Fibroblast of pulmonary artery (primary cell): Measurements from ENCODE around the gene MSMP.
A peak's percentile ranks its signal among the peaks of the same experiment; 100 is the strongest.

ENCODE experiments used
- DNase-seq: peaks from one replicate; pipeline ENCODE4 v3.0.0-alpha.2; 2010; ENCODE audit warnings: low read depth
- H3K4me3 ChIP-seq: replicated peaks from 2 replicates; pipeline ENCODE4 v1.5.1; 2011; ENCODE audit warnings: low read depth, mild to moderate bottlenecking, control low read depth, low read length, moderate library complexity
- CTCF ChIP-seq: IDR thresholded peaks from 2 replicates; pipeline ENCODE4 v1.5.1; 2011; ENCODE audit warnings: mild to moderate bottlenecking, control low read depth, low read length, inconsistent platforms; ENCODE audit errors: missing control alignments

MSMP gene

GRCh38 chr9:35760651-35761050 is 6.6 kb upstream of the MSMP start:
- no peak overlapping the region for H3K4me3 ChIP-seq
- peak; percentile 86 for DNase-seq
- no peak for TF ChIP-seq CTCF

GRCh38 chr9:35759795-35760194 is 5.7 kb upstream of the MSMP start:
- no peak for TF ChIP-seq CTCF
- H3K4me3 ChIP-seq = no peak overlapping the region
- no peak for DNase-seq

- TF ChIP-seq CTCF = no peak
- peak; percentile 71 for DNase-seq
- H3K4me3 ChIP-seq = no peak overlapping the region
These were observed 4.5 kb upstream of the MSMP start for GRCh38 chr9:35758475-35759050.

- no peak for TF ChIP-seq CTCF
- no peak for DNase-seq
- no peak overlapping the region for H3K4me3 ChIP-seq
These were observed 3.8 kb upstream of the MSMP start for GRCh38 chr9:35757892-35758275.

GRCh38 chr9:35757226-35757891 is 3.3 kb upstream of the MSMP start:
- no peak for TF ChIP-seq CTCF
- DNase-seq = no peak
- H3K4me3 ChIP-seq = no peak overlapping the region

GRCh38 chr9:35756275-35757225 is 2.5 kb upstream of the MSMP start:
- peak; percentile 57 for TF ChIP-seq CTCF
- peak; percentile 26 for DNase-seq
- peak overlapping the region; percentile 32 for H3K4me3 ChIP-seq
